Fibroblast of upper back skin (primary cell): ENCODE data around the gene CD3E.
"Not testable (repeated sequence)": the region's sequence is repeated elsewhere in the genome, so short reads cannot be mapped to it uniquely, and the experiment has no call there.

Experiments
- DNase-seq: peaks from one replicate; pipeline ENCODE4 v3.0.0-alpha.2; 2013

The CD3E gene

GRCh38 chr11:118291477-118292135, 12.9 kb upstream of the CD3E start:
- peak; percentile 31 for DNase-seq

- DNase-seq: no peak
Observed at GRCh38 chr11:118294053-118294452, 10.5 kb upstream of the CD3E start.

- DNase-seq: no peak
Observed at GRCh38 chr11:118295199-118295598, 9.3 kb upstream of the CD3E start.

GRCh38 chr11:118295815-118296454, 8.6 kb upstream of the CD3E start:
- peak; percentile 25 for DNase-seq

GRCh38 chr11:118301600-118302195, 2.8 kb upstream of the CD3E start:
- DNase-seq: no peak

- no peak for DNase-seq
Observed at GRCh38 chr11:118304227-118304567, 333 bp upstream of the CD3E start.

GRCh38 chr11:118305726-118306125, 1.2 kb downstream of the CD3E start:
- DNase-seq: no peak

- no peak for DNase-seq
Observed at GRCh38 chr11:118306556-118306955, 2.0 kb downstream of the CD3E start.

- not testable (repeated sequence) for DNase-seq
Observed at GRCh38 chr11:118308995-118309528, 4.5 kb downstream of the CD3E start.

- no peak for DNase-seq
Observed at GRCh38 chr11:118310271-118310670, 5.7 kb downstream of the CD3E start.

GRCh38 chr11:118310781-118311485, 6.4 kb downstream of the CD3E start:
- DNase-seq: no peak

- no peak for DNase-seq
Observed at GRCh38 chr11:118311518-118311917, 7.0 kb downstream of the CD3E start.

GRCh38 chr11:118312328-118312727, 7.8 kb downstream of the CD3E start:
- no peak for DNase-seq

- peak; percentile 11 for DNase-seq
Observed at GRCh38 chr11:118313242-118313641, 8.7 kb downstream of the CD3E start.

GRCh38 chr11:118314988-118315411, 10.5 kb downstream of the CD3E start:
- DNase-seq: no peak

GRCh38 chr11:118318124-118318523, 13.6 kb downstream of the CD3E start:
- no peak for DNase-seq

- DNase-seq: no peak
Observed at GRCh38 chr11:118318581-118319336, 14.2 kb downstream of the CD3E start.

- no peak for DNase-seq
Observed at GRCh38 chr11:118319337-118319707, 14.8 kb downstream of the CD3E start.

- DNase-seq: no peak
Observed at GRCh38 chr11:118320515-118320914, 16.0 kb downstream of the CD3E start.

- no peak for DNase-seq
Observed at GRCh38 chr11:118321386-118322082, 17.0 kb downstream of the CD3E start.

GRCh38 chr11:118322721-118323120, 18.2 kb downstream of the CD3E start:
- DNase-seq: no peak

- DNase-seq: no peak
Observed at GRCh38 chr11:118325283-118325682, 20.8 kb downstream of the CD3E start.
